Activated CD8-positive, alpha-beta T cell treated with anti-CD3 and anti-CD28 coated beads for 36 hours (primary cell): Measurements from ENCODE around the gene CYP27C1. TPM values are rescaled to one million over a fixed set of nuclear protein-coding genes. Genes with fewer than 3 reads are reported as not detected.

ENCODE experiments used
- total RNA-seq, 2 experiments: library from RNA; stranded (reverse); gene quantifications; one replicate each; pipeline ENCODE4 v1.2.3, GENCODE V29; 2021

CYP27C1 gene
- total RNA-seq, 2 experiments from 2014 or later = not detected

Other genes with a start within 250 kb of the CYP27C1 start
- 100 to 1,000 TPM in 1 of 2 experiments, 10 to 100 TPM in 1; 95.2 to 102 TPM for gene BIN1, start 113.1 kb downstream of the CYP27C1 start, total RNA-seq
- 10 to 100 TPM; 43.7 to 43.9 TPM for gene ERCC3, start 73.8 kb upstream of the CYP27C1 start, total RNA-seq
- 10 to 100 TPM; 54.7 to 55.5 TPM for gene MAP3K2, start 167.7 kb upstream of the CYP27C1 start, total RNA-seq
- not detected for gene PROC, start 198.1 kb upstream of the CYP27C1 start, total RNA-seq